ENCODE data around the gene AFG1L.

AFG1L gene

DNA sequence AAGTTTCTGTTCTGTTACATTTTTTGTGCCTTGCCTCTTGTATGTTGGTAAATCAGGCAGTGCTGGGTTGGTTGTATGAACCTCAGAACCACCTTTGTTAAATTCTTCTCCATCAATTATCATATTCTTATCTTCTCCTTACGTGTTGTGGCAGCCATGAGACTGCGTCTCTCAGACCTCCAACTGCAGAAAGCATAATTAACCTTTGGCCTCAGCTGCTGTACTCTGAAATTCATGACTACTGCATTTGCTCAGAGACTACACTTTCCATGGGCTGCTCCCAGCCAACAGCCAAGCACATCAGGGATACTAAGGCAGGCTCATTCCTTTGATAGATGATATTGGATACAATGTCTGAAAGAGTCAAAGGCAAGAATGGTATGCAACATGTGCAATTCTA lies 18.9 kb upstream of the AFG1L start:
- no peak for TF ChIP-seq POLR2AphosphoS5 (IDR thresholded peaks at IDR 0.05; ENCODE audit: low read depth)
- TF ChIP-seq CTCF (IDR thresholded peaks at IDR 0.05; ENCODE audit: insufficient read depth, low read length), result no peak
- TF ChIP-seq SPI1 (IDR thresholded peaks at IDR 0.05; ENCODE audit: borderline replicate concordance, low read depth), result no peak
- no peak for TF ChIP-seq GABPA (IDR thresholded peaks at IDR 0.05; ENCODE audit: low read depth)
- TF ChIP-seq REST (IDR thresholded peaks at IDR 0.05; ENCODE audit: insufficient replicate concordance, low read depth), result no peak
- H3K4me3 ChIP-seq (replicated peaks; ENCODE audit: insufficient read depth, low read length), result no peak overlapping the region
- H3K27ac ChIP-seq (replicated peaks), result no peak overlapping the region
- H3K27me3 ChIP-seq (ENCODE audit: insufficient read depth, poor library complexity, severe bottlenecking), result no peaks in the 10 kb centered on the region
- no peak for DNase-seq (ENCODE audit: low read depth in 1 of 2, low spot score in 1 of 2)

DNA sequence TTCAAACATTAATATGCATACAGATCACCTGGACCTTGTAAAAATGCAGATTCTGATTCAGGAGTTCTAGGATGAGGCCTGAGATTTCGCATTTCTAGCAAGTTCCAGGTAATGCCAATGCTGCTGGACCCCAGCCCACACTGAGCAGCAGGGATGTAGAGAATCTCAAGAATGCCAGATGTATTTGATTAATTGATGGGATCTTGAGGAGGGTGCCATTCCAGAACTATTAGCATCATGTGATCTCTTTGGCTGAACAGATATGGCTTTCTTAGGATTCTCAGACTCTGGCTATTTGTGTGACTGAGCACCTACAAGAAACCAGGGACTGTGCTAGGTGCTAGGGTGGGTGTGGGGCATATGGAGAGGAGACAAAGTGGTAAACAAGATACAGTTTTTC lies 17.6 kb upstream of the AFG1L start:
- no peak overlapping the region for H3K27ac ChIP-seq (replicated peaks)
- H3K27me3 ChIP-seq (ENCODE audit: insufficient read depth, poor library complexity, severe bottlenecking), result no peaks in the 10 kb centered on the region
- TF ChIP-seq GABPA (IDR thresholded peaks at IDR 0.05; ENCODE audit: low read depth), result no peak
- no peak for TF ChIP-seq REST (IDR thresholded peaks at IDR 0.05; ENCODE audit: insufficient replicate concordance, low read depth)
- no peak for TF ChIP-seq POLR2AphosphoS5 (IDR thresholded peaks at IDR 0.05; ENCODE audit: low read depth)
- TF ChIP-seq CTCF (IDR thresholded peaks at IDR 0.05; ENCODE audit: insufficient read depth, low read length), result no peak
- TF ChIP-seq SPI1 (IDR thresholded peaks at IDR 0.05; ENCODE audit: borderline replicate concordance, low read depth), result no peak
- no peak overlapping the region for H3K4me3 ChIP-seq (replicated peaks; ENCODE audit: insufficient read depth, low read length)
- no peak for DNase-seq (ENCODE audit: low read depth in 1 of 2, low spot score in 1 of 2)

- no peak overlapping the region for H3K4me3 ChIP-seq (replicated peaks; ENCODE audit: insufficient read depth, low read length)
- no peaks in the 10 kb centered on the region for H3K27me3 ChIP-seq (ENCODE audit: insufficient read depth, poor library complexity, severe bottlenecking)
- H3K27ac ChIP-seq (replicated peaks), result no peak overlapping the region
- TF ChIP-seq SPI1 (IDR thresholded peaks at IDR 0.05; ENCODE audit: borderline replicate concordance, low read depth) (no peak), POLR2AphosphoS5 (IDR thresholded peaks at IDR 0.05; ENCODE audit: low read depth) (no peak), GABPA (IDR thresholded peaks at IDR 0.05; ENCODE audit: low read depth) (no peak), CTCF (IDR thresholded peaks at IDR 0.05; ENCODE audit: insufficient read depth, low read length) (no peak), REST (IDR thresholded peaks at IDR 0.05; ENCODE audit: insufficient replicate concordance, low read depth) (no peak)
- DNase-seq (ENCODE audit: low read depth in 1 of 2, low spot score in 1 of 2), result no peak
These were observed 17.0 kb upstream of the AFG1L start for GRCh38 chr6:108277831-108278230.

Data from HL-60 (cell line).